Activated T-cell treated with anti-CD3 and anti-CD28 coated beads for 4 hours (primary cell): ENCODE results near the gene GAGE2A.
"Not testable (repeated sequence)": the region's sequence is repeated elsewhere in the genome, so short reads cannot be mapped to it uniquely, and the experiment has no call there.

Experiments used
- DNase-seq: peaks from one replicate; pipeline ENCODE4 v3.0.0-alpha.2; 2020

Gene GAGE2A, protein sequence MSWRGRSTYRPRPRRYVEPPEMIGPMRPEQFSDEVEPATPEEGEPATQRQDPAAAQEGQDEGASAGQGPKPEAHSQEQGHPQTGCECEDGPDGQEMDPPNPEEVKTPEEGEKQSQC

DNA sequence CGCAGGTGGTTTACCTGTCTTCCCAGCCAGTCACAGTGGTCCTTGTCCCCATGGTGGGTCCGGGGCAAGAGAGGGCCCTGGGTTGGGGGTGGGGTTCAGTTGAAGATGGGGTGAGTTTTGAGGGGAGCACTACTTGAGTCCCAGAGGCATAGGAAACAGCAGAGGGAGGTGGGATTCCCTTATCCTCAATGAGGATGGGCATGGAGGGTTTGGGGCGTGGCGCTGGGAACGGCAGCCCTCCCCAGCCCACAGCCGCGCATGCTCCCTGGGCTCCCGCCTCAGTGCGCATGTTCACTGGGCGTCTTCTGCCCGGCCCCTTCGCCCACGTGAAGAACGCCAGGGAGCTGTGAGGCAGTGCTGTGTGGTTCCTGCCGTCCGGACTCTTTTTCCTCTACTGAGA lies at the start of gene GAGE2A:
GAGE2A (plus strand) TSS at position 301 of the 400 bp plus-strand sequence. CDS start 1,155 bp downstream, outside the sequence.
- not testable (repeated sequence) for DNase-seq

DNA sequence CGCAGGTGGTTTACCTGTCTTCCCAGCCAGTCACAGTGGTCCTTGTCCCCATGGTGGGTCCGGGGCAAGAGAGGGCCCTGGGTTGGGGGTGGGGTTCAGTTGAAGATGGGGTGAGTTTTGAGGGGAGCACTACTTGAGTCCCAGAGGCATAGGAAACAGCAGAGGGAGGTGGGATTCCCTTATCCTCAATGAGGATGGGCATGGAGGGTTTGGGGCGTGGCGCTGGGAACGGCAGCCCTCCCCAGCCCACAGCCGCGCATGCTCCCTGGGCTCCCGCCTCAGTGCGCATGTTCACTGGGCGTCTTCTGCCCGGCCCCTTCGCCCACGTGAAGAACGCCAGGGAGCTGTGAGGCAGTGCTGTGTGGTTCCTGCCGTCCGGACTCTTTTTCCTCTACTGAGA lies 47.9 kb upstream of the GAGE2A start, which contains the start of gene GAGE12D:
GAGE12D (plus strand) TSS at position 301 of the 400 bp plus-strand sequence. CDS start 1,155 bp downstream, outside the sequence.
- not testable (repeated sequence) for DNase-seq

DNA sequence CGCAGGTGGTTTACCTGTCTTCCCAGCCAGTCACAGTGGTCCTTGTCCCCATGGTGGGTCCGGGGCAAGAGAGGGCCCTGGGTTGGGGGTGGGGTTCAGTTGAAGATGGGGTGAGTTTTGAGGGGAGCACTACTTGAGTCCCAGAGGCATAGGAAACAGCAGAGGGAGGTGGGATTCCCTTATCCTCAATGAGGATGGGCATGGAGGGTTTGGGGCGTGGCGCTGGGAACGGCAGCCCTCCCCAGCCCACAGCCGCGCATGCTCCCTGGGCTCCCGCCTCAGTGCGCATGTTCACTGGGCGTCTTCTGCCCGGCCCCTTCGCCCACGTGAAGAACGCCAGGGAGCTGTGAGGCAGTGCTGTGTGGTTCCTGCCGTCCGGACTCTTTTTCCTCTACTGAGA lies 38.3 kb upstream of the GAGE2A start, which contains the start of gene GAGE12E:
GAGE12E (plus strand) TSS at position 301 of the 400 bp plus-strand sequence. CDS start 1,155 bp downstream, outside the sequence.
- not testable (repeated sequence) for DNase-seq

- not testable (repeated sequence) for DNase-seq
These were observed 28.8 kb upstream of the GAGE2A start, which contains the start of gene GAGE12F for GRCh38 chrX:49560542-49560941. Gene GAGE12F (plus strand): TSS chrX:49560842. CDS start chrX:49561997, 1,155 bp downstream.

DNA sequence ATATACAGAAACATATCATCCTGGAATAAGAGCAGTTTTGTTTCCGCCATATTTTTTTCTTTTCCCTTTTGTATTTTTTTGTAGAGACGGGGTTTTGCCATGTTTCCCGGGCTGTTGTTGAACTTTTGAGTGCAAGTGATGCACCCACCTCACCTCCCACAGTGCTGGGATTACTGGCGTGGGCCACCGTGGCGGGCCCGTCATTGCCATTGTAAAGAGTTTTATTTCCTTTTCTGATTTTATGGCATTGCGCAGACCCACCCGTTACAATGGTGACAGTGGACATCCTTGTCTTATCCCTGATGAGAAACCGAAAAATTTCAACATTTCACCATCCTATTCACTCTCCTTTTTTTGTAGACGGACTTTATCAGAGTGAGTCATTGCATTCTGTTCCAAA lies 20.6 kb upstream of the GAGE2A start:
- not testable (repeated sequence) for DNase-seq

GRCh38 chrX:49569152-49569551 lies 20.1 kb upstream of the GAGE2A start:
- not testable (repeated sequence) for DNase-seq

- DNase-seq = not testable (repeated sequence)
These were observed 19.2 kb upstream of the GAGE2A start, which contains the start of gene GAGE12G for GRCh38 chrX:49570100-49570499. Gene GAGE12G (plus strand): TSS chrX:49570400. CDS start chrX:49571555, 1,155 bp downstream.

- not testable (repeated sequence) for DNase-seq
These were observed 9.6 kb upstream of the GAGE2A start, which contains the start of gene GAGE12H for GRCh38 chrX:49579649-49580048. Gene GAGE12H (plus strand): TSS chrX:49579949. CDS start chrX:49581104, 1,155 bp downstream.

- not testable (repeated sequence) for DNase-seq
These were observed 628 bp downstream of the GAGE2A start for GRCh38 chrX:49589769-49590478.

- DNase-seq = not testable (repeated sequence)
These were observed 1.2 kb downstream of the GAGE2A start for GRCh38 chrX:49590488-49590887.

DNA sequence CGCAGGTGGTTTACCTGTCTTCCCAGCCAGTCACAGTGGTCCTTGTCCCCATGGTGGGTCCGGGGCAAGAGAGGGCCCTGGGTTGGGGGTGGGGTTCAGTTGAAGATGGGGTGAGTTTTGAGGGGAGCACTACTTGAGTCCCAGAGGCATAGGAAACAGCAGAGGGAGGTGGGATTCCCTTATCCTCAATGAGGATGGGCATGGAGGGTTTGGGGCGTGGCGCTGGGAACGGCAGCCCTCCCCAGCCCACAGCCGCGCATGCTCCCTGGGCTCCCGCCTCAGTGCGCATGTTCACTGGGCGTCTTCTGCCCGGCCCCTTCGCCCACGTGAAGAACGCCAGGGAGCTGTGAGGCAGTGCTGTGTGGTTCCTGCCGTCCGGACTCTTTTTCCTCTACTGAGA lies 9.4 kb downstream of the GAGE2A start, which contains the start of gene GAGE1:
GAGE1 (plus strand) TSS at position 301 of the 400 bp plus-strand sequence. CDS start 1,155 bp downstream, outside the sequence.
- DNase-seq = not testable (repeated sequence)

DNA sequence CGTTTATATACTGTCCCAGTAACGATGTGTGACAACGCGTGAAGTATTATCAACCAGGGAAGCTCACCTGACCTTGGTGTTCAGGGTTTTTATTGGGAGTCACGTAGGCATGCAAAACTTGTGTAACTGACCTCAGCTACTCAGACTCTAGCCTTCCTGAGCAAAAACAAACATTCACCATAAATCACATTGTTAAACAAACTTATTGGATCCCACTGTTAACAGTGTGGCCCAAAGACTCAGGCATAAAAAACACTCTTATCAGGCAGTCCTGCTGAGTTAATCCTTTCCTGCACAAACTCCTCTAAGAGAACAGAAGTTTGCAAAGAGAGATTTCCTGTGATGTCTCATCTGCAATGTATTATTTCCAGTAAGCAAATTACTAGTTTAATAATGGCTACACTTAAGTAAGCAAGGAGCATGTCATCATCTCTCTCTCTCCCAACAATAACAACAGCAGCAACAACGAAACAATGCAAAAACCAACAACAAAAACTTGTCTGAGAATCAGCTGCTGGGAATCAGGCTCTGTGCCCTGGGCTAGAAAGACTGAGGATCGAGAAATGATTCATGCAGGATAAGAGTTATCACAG lies 21.5 kb downstream of the GAGE2A start:
- DNase-seq = no peak

GRCh38 chrX:49618574-49618973 lies 29.3 kb downstream of the GAGE2A start:
- no peak for DNase-seq

DNA sequence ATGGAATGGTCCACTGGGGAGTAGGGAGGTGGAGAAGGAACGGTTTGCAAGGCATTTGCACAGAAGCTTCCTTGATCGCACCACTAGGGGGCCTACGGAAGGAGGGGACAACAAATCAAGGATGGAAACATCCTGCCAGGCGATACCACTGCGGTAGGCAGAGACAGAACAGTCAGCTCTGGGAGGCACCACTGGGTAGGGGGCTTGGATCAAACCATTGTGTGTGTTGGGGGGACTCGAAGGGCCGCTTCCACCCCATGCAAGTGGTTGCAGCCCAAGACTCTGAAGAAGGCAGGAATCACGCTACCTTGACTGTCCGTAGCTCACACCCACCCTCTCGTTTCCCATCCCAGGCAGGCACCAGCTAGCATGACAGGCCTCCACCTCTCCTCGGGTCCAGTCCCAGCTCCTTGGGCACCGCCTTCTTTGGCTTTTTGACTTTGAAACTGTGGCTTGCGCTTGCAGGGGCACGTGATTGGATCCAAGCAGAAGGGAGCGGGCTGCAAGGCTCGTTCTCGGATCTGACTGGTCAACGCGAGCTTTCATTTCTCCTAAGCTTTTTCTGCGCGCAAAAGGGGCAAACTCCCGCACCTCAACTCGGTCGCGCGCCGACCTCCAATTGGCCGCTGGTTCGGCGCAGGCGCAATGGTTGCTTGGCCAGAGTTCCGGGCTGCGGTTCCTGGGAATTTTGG lies 37.9 kb downstream of the GAGE2A start:
- no peak for DNase-seq

GRCh38 chrX:49644991-49645637 lies 55.8 kb downstream of the GAGE2A start:
- DNase-seq = no peak
